ENCODE measurements around the gene MYO6.

DNA sequence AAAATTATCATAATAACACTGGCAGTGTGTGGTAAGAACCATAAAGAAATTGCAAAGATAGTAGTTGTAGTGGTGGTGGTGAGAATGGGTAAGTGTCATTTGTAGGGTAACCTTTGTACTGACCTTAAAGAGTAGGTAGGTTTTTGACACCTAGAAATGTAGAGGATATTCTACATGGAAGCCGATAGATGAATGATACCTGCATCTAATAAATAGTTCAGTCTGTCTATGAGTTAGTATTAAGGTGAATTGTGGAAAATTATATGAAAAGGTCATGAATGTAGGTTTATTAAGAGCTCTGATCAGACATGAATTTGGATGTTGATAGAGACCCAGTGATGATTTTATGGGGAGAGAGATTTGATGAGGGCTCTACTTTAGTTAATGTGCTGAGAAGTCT is 78.1 kb downstream of the MYO6 start:
- TF ChIP-seq, protein P1, sequence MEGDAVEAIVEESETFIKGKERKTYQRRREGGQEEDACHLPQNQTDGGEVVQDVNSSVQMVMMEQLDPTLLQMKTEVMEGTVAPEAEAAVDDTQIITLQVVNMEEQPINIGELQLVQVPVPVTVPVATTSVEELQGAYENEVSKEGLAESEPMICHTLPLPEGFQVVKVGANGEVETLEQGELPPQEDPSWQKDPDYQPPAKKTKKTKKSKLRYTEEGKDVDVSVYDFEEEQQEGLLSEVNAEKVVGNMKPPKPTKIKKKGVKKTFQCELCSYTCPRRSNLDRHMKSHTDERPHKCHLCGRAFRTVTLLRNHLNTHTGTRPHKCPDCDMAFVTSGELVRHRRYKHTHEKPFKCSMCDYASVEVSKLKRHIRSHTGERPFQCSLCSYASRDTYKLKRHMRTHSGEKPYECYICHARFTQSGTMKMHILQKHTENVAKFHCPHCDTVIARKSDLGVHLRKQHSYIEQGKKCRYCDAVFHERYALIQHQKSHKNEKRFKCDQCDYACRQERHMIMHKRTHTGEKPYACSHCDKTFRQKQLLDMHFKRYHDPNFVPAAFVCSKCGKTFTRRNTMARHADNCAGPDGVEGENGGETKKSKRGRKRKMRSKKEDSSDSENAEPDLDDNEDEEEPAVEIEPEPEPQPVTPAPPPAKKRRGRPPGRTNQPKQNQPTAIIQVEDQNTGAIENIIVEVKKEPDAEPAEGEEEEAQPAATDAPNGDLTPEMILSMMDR (conservative IDR thresholded peaks at IDR 0.05; ENCODE audit: low read length) = no peak
- TF ChIP-seq EZH2phosphoT487 (IDR thresholded peaks at IDR 0.05; ENCODE audit: borderline replicate concordance, low read depth, low read length) = no peak

Data from OCI-LY7 (cell line).